HFFc6 (cell line): ENCODE measurements around the gene KCNJ16. TPM values are rescaled to one million over a fixed set of nuclear protein-coding genes. Genes with fewer than 3 reads are reported as not detected.

Experiments used
- DNase-seq: peaks from one replicate; pipeline ENCODE4 v3.0.0-alpha.2; 2018
- H3K27ac Mint-ChIP-seq: 2 replicates; pipeline ENCODE4 v1.8.0; 2020; ENCODE audit warnings: mild to moderate bottlenecking, mixed read lengths
- H3K27me3 Mint-ChIP-seq: 2 replicates; pipeline ENCODE4 v1.8.0; 2021; ENCODE audit warnings: mild to moderate bottlenecking, moderate library complexity, mixed read lengths; ENCODE audit not compliant: insufficient read depth
- H3K36me3 Mint-ChIP-seq: 2 replicates; pipeline ENCODE4 v1.8.0; 2021; ENCODE audit warnings: low read depth, mixed read lengths
- H3K4me1 Mint-ChIP-seq: 2 replicates; pipeline ENCODE4 v1.8.0; 2020; ENCODE audit warnings: low read depth, mixed read lengths
- H3K4me3 Mint-ChIP-seq: 2 replicates; pipeline ENCODE4 v1.8.0; 2020; ENCODE audit warnings: mild to moderate bottlenecking, moderate library complexity, mixed read lengths
- H3K9me3 Mint-ChIP-seq: 2 replicates; pipeline ENCODE4 v1.8.0; 2020; ENCODE audit warnings: mild to moderate bottlenecking, mixed read lengths
- CTCF ChIP-seq: fragments of 200-600 bp; sonication (generic); IDR thresholded peaks from 2 replicates; pipeline ENCODE4 v1.5.0; 2021; ENCODE audit warnings: antibody characterized with exemption, mild to moderate bottlenecking
- total RNA-seq, 6 experiments: library from RNA; stranded (reverse); fragmentation: NEBNext Ultra II Directional; extraction: Animal tissue kit (Norgen Biotek cat#: 25700); gene quantifications; 2 replicates in 1 of 6; 3 replicates in 5 of 6; pipeline ENCODE4 v1.2.3, GENCODE V29; 2021

The KCNJ16 gene
- total RNA-seq, 6 experiments from 2014 or later = not detected

GRCh38 chr17:70059071-70059470, 16.0 kb upstream of the KCNJ16 start:
- Mint-ChIP-seq H3K27ac (no peak overlapping the region), H3K4me3 (no peak overlapping the region)

GRCh38 chr17:70059649-70060048, 15.4 kb upstream of the KCNJ16 start:
- no peaks in the 10 kb centered on the region for H3K9me3 Mint-ChIP-seq
- TF ChIP-seq CTCF = no peak
- DNase-seq = no peak
- H3K27me3 Mint-ChIP-seq = 0 out of 2 replicates have a peak, but pooled peaks cover under 1% of the 10 kb centered on the region
- no peak overlapping the region for H3K4me3 Mint-ChIP-seq
- H3K4me1 Mint-ChIP-seq = peaks cover 4% of the 10 kb centered on the region; the same call in 1 of the 2 replicates
- H3K36me3 Mint-ChIP-seq = no peaks in the 10 kb centered on the region
- no peak overlapping the region for H3K27ac Mint-ChIP-seq

More at GRCh38 chr17:70059071-70059470, 16.0 kb upstream of the KCNJ16 start:
- no peaks in the 10 kb centered on the region for H3K9me3 Mint-ChIP-seq
- H3K36me3 Mint-ChIP-seq = no peaks in the 10 kb centered on the region
- H3K4me1 Mint-ChIP-seq = peaks cover 4% of the 10 kb centered on the region; the same call in 1 of the 2 replicates
- no peak for DNase-seq
- no peaks in the 10 kb centered on the region for H3K27me3 Mint-ChIP-seq
- no peak for TF ChIP-seq CTCF

- no peaks in the 10 kb centered on the region for H3K9me3 Mint-ChIP-seq
- H3K4me3 Mint-ChIP-seq = no peak overlapping the region
- H3K27me3 Mint-ChIP-seq = 0 out of 2 replicates have a peak, but pooled peaks cover 4% of the 10 kb centered on the region
- TF ChIP-seq CTCF = no peak
- no peak overlapping the region for H3K27ac Mint-ChIP-seq
- no peaks in the 10 kb centered on the region for H3K36me3 Mint-ChIP-seq
- H3K4me1 Mint-ChIP-seq = peaks cover 4% of the 10 kb centered on the region; the same call in 1 of the 2 replicates
- DNase-seq = no peak
Observed at GRCh38 chr17:70060415-70060814, 14.6 kb upstream of the KCNJ16 start.

- 0 out of 2 replicates have a peak, but pooled peaks cover 4% of the 10 kb centered on the region for H3K27me3 Mint-ChIP-seq
Observed at GRCh38 chr17:70067134-70067533, 7.9 kb upstream of the KCNJ16 start.

GRCh38 chr17:70070305-70071027, 4.6 kb upstream of the KCNJ16 start:
- H3K4me1 Mint-ChIP-seq = peaks cover 9% of the 10 kb centered on the region; the same call in 1 of the 2 replicates
- H3K9me3 Mint-ChIP-seq = no peaks in the 10 kb centered on the region
- TF ChIP-seq CTCF = no peak
- no peak overlapping the region for H3K4me3 Mint-ChIP-seq
- H3K36me3 Mint-ChIP-seq = no peaks in the 10 kb centered on the region
- no peaks in the 10 kb centered on the region for H3K27me3 Mint-ChIP-seq
- H3K27ac Mint-ChIP-seq = no peak overlapping the region
- DNase-seq = no peak

More at GRCh38 chr17:70067134-70067533, 7.9 kb upstream of the KCNJ16 start:
- no peak for TF ChIP-seq CTCF
- no peak overlapping the region for H3K27ac Mint-ChIP-seq
- DNase-seq = no peak
- no peaks in the 10 kb centered on the region for H3K36me3 Mint-ChIP-seq
- no peak overlapping the region for H3K4me3 Mint-ChIP-seq
- no peaks in the 10 kb centered on the region for H3K9me3 Mint-ChIP-seq
- H3K4me1 Mint-ChIP-seq = no peaks in the 10 kb centered on the region
